ENCODE results near the gene HES7. TPM values are rescaled to one million over a fixed set of nuclear protein-coding genes. Genes with fewer than 3 reads are reported as not detected.
A peak's percentile ranks its signal among the peaks of the same experiment; 100 is the strongest.
"Not testable (repeated sequence)": the region's sequence is repeated elsewhere in the genome, so short reads cannot be mapped to it uniquely, and the experiment has no call there.

The HES7 gene
- total RNA-seq (2014; rRNA removed; shearing (Covaris generic)), result 0.61 and 0.76 TPM in 2 replicates

DNA sequence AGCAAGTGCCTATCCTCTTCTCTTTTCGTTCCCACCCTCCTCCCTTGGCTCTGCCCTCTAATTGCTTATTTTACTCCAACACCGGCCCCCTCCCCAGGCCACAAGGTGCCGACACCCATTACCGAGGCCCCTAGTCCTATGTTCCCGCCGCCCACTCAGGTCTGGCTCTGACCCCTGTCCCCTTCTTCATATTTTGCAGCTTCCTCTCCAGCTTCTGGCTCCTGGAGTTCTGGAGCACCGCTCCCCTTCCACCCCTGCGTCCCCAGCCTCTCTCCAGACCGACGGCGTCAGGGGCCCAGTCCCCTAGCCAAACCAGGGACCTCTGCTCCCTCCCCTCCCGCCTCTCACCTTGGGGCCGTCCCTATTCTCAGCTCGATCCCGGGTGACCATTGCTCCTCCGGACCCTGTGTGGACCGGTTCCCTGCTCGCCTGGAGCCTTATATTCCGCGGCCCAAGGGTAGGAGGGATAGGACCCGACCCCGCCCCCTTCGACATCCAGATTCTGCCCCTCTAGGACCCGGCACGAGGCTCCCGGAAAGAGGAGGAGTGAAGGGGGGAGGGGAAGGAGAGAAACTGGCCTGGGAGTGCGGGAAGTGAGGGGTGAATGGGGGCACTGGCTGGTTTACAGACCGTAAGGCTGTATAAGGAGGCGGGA, at the start of gene HES7:
Gene HES7 (minus strand): TSS at position 412 of the 655 bp plus-strand sequence. CDS start 22 bp downstream, at position 390.
- no peak for DNase-seq (ENCODE audit: low spot score)

DNA sequence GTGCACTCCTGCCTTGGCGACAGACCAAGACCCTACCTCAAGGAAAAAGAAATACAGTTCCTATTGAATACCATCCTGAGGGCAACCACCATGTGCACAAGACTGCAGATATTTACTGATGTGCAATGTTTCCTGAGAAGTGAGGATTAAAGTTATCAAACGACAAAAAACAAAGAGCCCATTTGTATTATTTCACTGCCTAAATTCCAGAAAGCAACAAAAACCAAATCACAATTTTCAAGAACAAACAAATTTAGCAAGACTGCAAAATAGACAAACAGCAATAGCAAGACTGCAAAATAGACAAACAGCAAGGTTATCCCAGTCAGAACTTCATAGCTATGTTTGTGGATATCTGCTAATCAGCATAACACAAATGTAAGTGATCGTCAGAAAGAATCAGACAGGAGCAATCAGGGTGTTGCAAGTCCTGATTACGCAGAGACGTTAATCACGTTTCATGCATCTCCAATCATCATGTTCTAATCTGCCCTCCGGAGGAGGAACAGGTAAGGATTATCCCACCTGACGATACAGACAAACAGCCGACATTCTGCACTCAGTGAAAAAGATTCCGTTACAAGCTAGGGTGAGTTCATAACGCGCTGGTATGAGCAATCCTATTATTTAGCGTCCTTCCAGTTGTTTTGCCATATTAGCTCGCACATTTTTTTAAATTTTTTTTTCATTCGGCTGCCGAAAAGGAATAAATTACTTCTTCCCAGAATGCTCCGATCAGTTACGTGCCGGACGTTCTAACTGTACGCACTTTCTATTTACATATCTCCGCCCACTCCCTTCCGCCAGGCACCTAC, 49.4 kb upstream of the HES7 start:
- DNase-seq (ENCODE audit: low spot score), result peak; percentile 94

DNA sequence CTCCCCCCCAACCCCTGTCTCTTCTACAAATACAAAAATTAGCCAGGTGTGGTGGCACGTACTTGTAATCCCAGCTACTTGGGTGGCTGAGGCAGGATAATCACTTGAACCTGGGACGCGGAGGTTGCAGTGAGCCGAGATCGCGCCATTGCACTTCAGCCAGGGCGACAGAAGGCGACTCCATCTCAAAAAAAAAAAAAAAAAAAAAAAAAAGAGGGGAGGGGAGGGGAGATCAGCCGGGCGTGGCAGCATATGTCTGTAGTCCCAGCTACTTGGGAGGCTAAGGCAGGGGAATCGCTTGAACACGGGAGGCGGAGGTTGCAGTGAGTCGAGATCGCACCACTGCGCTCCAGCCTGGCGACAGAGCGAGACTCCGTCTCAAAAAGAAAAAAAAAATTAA, 46.3 kb upstream of the HES7 start:
- not testable (repeated sequence) for DNase-seq (ENCODE audit: low spot score)

DNA sequence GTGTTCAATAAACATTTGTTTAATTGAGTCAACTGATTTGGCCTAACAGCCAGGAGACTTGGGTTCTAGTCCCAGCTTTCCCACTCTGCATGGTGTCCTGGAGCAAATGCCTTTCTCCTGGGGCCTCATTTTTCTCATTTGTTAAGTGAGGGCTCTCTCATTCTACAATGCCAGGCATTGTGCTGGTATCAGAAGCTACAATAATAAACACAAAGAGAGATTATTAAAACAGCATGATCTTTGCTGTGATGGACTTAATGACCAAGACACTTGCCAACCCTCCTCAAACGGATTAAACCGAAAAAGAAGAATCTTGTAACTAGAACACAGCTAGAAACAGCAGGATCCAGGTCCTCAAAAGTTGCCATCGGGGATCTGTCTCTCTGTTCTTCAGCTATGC, 43.6 kb upstream of the HES7 start:
- DNase-seq (ENCODE audit: low spot score), result no peak

DNA sequence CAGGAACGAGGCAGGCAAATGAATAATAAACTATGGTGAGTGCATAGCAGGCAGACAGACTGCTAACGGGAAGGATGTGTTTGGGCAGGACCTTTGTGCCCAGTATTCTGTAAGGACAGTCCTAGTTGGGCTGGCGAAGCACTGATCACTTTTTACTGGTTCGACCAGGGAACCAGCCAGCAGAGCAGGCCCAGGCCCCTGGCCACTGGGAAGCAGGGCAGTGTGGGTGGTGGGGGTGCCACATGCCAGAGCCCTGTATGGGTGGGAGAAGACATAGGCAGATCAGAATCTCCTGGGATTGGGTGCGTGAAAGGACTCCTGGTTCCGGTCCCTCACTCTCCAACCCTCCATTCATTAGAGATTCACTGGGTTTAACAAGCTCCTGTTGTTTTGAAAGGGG, 42.8 kb upstream of the HES7 start:
- no peak for DNase-seq (ENCODE audit: low spot score)

DNA sequence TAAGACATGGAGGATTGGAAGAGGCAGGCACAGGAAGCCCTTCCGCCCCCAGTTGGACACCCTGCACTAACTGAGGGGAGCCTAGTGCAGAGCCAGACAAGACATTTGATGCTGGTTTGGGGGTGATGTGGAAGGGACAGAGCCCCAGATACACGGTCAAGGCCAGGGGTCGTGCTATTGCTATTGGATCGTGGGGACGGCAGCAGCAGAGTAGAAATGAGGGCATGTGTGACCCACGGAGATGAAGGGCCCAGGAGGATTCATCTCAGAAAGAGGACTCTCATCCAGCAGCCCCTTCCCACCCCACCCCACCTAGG, 40.9 kb upstream of the HES7 start:
- no peak for DNase-seq (ENCODE audit: low spot score)

DNA sequence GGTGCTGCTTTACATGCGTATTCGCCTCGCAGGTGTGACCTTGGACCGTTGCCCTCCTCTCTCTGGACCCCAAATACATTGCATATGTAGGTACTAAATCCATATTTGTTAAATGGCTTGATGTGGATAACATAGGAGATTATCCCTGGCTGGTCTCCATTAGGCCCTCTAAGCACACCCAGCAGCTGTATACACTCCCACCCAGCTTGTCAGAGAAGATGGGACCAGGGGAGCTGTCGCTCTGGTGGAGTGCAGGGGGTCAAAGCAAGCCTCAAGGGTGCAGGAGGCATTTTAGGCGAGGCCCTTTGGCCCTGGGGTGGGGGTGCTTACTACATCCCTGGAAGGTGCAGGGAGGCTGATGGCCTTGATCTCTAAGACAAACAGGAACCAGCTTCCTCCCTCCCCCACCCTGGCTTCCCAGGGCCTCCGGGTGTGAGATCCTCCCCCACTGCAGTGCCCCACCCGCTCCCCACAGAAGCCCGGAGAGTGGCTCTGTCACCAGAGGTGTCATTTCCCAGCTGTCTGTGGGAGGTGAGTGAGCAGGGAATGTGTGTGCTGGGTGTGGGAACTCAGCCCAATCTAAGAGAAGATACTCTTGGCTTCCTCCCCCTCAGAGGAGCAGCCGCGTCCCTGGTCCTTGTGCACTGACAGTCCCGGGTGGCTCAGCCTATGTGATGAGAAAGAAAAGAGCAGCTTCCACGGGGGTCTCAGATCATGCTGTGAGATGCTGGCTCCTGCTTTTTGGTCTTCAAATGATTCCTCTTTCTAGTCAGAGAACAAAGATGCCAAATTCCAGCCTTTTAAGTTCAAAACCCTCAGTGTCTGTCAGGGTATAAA, 40.3 kb upstream of the HES7 start:
- DNase-seq (ENCODE audit: low spot score), result peak; percentile 7

DNA sequence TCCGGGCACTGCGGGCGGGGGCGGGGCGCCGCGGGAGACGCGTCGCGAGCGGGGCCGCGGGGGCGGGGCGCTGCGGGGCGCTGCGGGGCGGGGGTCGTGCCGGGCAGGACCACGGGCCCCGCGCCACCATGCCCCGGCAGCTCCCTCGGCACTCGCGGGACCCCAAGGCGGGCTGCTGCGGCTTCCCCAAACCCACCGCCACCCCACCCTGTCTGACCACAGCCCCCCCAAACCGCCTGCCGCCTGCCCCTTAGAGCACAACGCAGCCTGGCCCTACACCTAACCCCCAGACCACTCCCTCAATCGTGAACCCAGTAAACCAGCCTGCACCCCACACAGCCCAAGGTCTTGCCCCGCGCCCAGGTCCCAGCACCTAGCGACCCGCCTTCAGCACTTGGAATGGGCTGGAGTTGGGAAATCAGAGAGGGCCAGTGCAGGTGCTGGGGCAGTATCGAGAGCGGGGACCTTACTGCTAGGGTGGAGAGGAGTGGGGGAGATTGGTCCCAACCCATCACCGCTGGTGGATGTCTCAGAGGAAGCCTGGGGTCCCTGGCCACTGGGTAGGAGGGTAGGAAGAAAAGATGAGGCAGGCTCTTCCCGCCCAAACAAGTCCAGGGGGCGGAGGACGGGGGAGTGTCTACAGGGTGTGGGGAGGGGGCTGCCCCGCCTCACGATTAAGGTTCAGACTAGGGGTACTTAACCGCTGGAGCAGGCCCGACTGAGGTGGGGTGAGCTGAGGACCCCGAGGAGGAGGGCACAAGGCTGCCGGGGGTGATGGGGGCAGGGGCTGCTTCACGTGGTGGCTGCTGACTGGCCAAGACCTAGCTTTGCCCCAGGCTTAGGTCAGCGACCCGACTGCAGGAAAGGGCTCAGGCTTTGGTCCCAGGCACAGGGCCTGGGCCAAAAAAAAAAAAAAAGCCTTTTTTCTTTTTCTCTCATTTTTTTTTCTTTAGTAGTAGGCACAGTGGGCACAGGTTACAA, 39.4 kb upstream of the HES7 start:
- no peak for DNase-seq (ENCODE audit: low spot score)

DNA sequence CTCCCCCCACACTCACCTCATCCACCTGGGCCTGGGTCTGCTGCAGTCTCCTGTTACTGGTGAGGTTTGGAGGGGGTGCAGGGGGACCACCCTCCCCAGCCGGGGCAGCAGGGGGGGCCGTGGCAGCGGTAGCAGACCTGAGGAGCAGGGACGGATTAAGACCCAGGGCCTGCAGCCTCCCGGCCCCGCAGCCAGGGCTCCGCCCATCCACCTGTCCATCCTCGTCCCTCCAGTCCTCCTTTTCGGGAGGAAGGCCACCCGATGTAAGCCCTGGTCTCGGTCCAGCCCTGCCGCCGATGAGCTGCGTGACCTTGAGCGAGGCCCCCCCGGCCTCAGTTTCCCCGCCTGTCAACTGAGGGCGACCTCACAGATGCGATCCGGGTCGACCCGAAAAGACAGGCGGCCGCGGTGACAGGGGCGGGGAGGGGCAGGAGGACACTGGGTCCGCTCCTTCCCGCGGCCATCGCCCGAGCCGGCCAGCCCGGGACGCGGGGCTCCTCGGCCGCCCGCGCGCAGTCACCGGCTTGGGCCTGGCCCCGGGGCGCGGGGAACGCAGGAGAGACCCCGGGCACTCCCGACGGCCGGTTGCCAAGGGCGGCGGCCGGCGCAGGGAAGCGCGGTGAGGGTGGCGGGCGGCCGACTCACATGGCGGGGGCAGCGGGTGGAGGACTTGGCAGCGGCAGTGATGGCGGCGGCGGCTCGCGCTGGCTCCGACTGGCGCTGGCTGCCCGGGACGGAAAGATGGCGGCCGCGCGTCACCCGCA, 38.5 kb upstream of the HES7 start, which contains the start of gene VAMP2:
Gene VAMP2 (minus strand): TSS at position 716 of the 764 bp plus-strand sequence. CDS start 69 bp downstream, at position 647.
- no peak for DNase-seq (ENCODE audit: low spot score)

DNA sequence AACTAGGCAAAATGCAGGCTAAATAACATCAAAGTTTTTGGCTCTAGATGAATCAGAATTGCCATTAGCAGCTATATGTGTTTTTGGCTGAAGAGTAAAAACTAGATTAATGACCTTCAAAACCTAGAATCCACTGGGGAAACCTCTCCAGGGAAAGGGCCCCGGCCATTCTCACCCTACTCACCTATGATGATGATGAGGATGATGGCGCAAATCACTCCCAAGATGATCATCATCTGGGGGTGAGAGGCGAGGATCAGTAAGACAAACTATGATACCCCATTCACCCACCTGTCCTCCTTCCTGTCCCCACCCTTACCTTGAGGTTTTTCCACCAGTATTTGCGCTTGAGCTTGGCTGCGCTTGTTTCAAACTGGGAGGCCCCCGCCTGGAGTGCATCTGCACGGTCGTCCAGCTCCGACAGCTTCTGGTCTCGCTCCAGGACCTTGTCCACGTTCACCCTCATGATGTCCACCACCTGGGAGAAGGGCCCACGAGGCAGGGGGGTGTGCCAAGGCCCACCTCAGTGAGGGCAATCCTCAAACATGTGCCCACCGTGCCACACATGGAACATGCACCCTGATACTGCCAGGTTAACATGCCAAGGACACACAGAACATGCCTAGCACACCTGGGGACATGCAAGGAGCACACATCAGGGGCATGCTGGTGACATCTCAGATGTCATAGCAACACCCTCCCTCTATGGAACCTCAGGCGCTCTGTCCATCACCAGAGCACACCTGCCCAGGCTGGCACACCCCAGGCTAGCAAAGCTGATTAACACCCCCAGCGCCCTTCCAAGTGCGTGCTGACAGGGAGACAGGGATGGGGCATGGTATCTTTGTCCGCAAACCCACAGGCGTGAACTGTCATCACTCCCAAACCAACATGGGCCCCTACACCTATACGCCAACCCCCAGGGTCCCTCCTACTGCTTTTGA, 37.7 kb upstream of the HES7 start:
- no peak for DNase-seq (ENCODE audit: low spot score)

DNA sequence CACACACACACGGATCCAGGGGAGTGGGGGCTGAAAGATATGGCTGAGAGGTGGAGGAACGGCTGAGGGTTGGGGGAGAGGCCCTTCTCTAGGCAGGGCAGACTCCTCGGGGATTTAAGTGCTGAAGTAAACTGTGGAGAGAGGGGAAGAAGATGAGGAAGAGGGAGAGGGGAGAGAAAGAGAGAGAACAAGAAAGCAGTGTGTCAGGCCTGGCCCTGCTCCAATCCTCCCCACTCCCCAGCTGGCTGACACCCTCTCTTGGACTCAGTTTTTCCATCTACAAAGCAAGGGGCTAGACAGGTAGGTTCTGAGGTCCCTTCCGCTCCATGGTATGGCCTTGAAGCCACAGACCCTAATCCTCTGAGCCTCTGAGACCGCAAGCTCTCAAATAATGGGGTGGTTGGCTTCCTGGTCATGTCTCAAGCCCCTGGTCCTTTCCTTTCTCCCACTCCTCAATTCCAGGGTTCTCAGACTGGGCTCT, 36.9 kb upstream of the HES7 start:
- no peak for DNase-seq (ENCODE audit: low spot score)

DNA sequence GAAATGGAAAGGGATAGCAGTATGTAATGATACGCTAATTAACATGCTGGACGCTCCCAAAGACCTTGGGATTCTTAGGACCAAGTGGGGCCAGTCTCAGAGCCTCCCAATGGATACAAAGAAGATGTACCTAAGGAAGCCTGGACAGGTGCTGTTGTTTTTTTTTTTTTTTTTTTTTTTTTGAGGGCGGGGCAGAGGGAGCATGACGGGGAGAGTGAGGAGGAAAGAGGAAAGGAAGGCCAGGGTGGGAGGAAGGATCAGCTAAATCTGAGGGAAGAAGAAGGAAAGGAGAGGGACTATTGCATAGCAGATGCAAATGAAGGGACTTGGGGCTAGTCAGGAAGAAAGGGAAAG, 36.3 kb upstream of the HES7 start:
- DNase-seq (ENCODE audit: low spot score), result no peak

DNA sequence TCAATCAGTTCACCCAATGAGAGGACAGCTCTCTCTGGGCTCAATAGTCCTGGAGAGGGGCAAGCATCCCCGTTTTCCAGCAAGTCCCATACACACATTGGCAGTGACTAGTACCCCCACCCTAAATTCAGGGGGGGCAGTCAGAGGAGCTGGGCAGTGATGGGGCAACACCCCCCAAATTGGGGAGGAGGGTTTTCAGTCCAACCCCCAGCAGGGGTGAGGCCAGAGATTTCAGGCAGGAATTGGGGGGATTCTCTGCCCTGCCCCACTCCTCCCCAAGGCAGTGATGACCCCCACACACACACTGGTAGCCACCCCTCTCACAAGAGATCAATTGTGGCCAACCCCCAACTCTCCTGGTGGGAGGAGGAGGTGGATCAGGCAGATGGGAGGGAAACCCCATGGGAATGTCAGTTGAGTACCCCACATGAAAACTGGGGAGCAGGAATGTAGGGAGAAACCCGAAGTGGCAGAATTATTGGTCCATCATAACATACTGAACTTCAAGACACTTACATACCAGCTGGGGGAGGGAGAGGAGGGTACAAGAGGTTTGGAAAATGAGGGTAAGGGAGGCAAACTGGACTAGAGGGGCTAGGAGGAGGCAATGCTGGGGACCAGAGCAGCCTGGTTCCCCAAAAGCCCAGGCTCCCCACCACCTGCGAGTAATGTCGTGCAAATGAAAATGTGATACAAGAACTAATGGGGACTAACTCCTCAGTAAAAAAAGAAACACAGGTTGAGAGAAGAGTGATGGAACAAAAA, 35.7 kb upstream of the HES7 start:
- no peak for DNase-seq (ENCODE audit: low spot score)

DNA sequence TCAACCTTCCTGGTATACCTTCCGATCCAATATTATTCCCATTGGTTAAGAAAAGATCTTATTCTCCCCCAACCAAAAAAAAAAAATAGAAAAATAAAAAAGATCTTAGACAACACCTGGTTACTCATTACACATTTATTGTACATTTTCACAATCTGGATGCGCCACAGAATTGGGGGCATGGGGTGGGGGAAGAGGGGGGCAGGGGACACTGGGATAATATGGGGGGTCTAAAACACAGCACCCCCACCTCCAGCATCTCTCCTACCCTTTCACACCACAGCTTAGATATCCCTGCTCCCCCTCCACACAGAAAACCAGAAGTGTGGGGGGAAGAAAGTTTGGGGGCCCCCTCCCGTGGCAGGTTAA, 35.1 kb upstream of the HES7 start:
- no peak for DNase-seq (ENCODE audit: low spot score)

DNA sequence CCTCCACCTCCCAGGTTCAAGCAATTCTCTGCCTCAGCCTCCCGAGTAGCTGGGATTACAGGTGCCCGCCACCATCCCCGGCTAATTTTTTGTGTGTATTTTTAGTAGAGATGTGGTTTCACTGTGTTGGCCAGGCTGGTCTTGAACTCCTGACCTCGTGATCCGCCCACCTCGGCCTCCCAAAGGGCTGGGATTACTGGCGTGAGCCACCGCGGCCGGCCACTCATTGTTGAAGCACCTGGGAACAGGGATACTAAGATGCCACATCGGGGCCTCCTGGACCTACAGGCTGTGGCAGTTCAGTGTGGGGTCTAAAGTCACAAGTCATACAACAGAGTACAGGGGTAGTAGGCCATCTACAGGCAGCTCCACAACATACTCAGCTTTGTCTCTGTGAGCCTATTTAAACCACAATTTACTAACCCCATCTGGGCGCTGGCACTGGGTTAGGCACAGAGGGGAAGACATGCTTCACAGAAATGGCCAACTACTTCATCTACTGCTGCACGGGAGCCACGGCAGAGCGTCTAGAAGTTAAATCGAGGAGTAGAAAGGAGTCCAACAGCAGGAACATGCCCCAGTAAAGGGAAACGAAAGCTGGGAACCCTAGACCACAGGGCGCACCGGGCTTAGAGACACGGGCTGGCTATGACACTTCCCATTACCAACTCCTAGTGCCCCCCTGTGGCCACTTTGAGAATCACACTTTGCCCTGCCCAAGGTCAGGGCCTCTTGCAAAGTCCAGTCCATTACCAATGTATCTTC, 34.5 kb upstream of the HES7 start:
- peak; percentile 91 for DNase-seq (ENCODE audit: low spot score)

DNA sequence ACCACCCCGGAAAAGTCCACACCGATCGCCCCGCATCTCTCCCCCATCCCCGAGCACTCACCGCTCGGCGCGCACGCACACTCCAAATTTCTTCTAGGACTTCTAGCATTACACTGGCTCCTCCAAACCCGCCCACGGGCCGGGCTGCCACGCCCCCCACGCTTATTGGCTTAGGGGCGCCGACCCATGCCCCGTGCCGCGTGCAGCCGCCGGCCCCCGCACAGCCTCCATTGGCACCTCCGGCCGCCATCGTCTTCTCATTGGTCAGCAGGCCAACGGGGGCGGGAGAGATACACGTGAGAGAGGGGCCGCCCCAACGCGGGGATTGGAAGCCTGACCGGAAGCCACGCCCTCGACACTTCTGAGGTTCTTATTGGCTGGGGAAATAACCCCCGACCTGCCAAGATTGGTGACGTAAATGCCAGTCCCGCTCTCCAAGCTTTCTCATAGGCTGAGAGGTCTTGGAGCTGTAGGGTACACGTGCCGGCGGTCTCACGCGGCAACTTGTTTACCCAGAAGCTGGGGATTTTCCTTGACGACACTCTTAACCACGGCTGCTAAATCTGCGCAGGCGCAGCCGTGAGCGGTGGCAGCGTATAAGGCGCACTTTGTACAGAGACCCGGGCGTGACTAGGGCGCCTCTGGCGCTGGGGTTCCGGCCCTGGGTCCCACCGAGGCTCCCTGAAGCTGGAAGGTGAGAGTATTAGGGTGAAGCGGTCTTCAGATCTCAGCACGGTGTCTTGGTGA, 32.5 kb upstream of the HES7 start:
- peak; percentile 98 for DNase-seq (ENCODE audit: low spot score)

DNA sequence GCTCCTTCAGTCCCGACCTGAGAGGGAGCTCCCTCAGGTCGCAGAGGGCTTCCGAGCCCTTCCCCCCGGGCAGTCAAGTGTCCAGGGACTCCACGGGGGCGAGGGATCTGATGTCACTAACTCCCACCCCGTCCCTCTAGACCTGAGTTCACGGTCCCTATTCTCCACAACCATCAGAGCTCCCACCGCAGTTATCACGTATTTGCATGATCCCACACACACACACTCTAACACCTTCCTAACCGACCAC, 32.0 kb upstream of the HES7 start:
- no peak for DNase-seq (ENCODE audit: low spot score)
